ENCODE data around the gene KCND3.

- TF ChIP-seq POLR2AphosphoS5 (IDR thresholded peaks at IDR 0.05; ENCODE audit: borderline replicate concordance, low read depth, low read length) (no peak), EZH2 (IDR thresholded peaks at IDR 0.05) (no peak), FOXP2 (optimal IDR thresholded peaks at IDR 0.05; ENCODE audit: control extremely low read depth, extremely low read length, insufficient read depth) (no peak)
Measured at GRCh38 chr1:111776861-111777260, 212.6 kb downstream of the KCND3 start.

Data from SK-N-MC (cell line).